Measurements from ENCODE around the gene KITLG.

GRCh38 chr12:88518863-88519403, 61.3 kb downstream of the KITLG start:
- TF ChIP-seq CTCF (IDR thresholded peaks at IDR 0.05) (no peak), POLR2A (IDR thresholded peaks at IDR 0.05) (no peak)
